Measurements from ENCODE around the gene CEBPB.

The CEBPB gene

DNA sequence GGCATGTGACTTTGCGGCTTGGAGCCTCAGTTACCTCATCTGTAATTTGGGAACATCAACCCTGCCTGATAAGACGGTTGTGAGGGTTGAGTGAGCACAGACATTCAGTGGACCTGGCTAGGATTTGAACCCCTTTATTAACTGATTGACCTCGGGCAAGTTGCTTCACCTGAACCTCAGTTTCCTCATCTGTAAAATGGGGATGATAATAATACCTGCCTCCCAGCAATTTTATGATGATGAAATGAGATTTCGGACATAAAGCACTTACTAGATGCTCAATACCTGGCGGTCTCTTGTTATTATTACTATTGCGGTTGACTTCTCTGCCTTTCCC lies 51.5 kb downstream of the CEBPB start:
- TF ChIP-seq TAF1 (IDR thresholded peaks at IDR 0.05; ENCODE audit: borderline replicate concordance, insufficient read depth, low read length) (no peak), FOXP2 (optimal IDR thresholded peaks at IDR 0.05; ENCODE audit: borderline replicate concordance, extremely low read depth, extremely low read length, insufficient read depth) (no peak), SIN3A (IDR thresholded peaks at IDR 0.05; ENCODE audit: borderline replicate concordance, insufficient read depth, low read length) (no peak), POLR2AphosphoS5 (IDR thresholded peaks at IDR 0.05; ENCODE audit: low read depth, low read length) (no peak)
- TF ChIP-seq, protein P1, sequence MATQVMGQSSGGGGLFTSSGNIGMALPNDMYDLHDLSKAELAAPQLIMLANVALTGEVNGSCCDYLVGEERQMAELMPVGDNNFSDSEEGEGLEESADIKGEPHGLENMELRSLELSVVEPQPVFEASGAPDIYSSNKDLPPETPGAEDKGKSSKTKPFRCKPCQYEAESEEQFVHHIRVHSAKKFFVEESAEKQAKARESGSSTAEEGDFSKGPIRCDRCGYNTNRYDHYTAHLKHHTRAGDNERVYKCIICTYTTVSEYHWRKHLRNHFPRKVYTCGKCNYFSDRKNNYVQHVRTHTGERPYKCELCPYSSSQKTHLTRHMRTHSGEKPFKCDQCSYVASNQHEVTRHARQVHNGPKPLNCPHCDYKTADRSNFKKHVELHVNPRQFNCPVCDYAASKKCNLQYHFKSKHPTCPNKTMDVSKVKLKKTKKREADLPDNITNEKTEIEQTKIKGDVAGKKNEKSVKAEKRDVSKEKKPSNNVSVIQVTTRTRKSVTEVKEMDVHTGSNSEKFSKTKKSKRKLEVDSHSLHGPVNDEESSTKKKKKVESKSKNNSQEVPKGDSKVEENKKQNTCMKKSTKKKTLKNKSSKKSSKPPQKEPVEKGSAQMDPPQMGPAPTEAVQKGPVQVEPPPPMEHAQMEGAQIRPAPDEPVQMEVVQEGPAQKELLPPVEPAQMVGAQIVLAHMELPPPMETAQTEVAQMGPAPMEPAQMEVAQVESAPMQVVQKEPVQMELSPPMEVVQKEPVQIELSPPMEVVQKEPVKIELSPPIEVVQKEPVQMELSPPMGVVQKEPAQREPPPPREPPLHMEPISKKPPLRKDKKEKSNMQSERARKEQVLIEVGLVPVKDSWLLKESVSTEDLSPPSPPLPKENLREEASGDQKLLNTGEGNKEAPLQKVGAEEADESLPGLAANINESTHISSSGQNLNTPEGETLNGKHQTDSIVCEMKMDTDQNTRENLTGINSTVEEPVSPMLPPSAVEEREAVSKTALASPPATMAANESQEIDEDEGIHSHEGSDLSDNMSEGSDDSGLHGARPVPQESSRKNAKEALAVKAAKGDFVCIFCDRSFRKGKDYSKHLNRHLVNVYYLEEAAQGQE (IDR thresholded peaks at IDR 0.05; ENCODE audit: insufficient read depth in 1 of 2, low read depth in 2 of 2, low read length in 2 of 2): no peak
